Measurements from ENCODE around the gene PTGER3.

DNA sequence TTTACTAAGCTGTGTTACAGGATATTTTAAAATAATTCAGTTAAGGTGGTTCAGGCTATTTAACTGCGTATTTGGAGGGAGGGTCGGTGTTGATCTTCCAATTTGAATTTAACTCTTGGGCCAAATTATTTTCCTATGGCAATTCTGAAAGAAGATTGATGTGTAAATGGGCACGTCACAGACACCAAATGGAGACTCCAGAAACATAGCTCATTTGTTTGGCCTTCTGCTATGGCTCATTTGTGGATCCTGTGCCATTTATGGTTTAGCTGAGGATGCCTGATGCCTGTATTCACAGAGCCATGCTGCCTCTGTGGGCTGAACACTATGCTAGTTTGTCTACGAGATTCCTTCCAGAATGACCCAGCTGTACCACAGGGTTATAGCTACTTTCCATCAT is 70.6 kb downstream of the PTGER3 start:
- no peak for TF ChIP-seq POLR2A (IDR thresholded peaks at IDR 0.05)
- TF ChIP-seq, protein P1, sequence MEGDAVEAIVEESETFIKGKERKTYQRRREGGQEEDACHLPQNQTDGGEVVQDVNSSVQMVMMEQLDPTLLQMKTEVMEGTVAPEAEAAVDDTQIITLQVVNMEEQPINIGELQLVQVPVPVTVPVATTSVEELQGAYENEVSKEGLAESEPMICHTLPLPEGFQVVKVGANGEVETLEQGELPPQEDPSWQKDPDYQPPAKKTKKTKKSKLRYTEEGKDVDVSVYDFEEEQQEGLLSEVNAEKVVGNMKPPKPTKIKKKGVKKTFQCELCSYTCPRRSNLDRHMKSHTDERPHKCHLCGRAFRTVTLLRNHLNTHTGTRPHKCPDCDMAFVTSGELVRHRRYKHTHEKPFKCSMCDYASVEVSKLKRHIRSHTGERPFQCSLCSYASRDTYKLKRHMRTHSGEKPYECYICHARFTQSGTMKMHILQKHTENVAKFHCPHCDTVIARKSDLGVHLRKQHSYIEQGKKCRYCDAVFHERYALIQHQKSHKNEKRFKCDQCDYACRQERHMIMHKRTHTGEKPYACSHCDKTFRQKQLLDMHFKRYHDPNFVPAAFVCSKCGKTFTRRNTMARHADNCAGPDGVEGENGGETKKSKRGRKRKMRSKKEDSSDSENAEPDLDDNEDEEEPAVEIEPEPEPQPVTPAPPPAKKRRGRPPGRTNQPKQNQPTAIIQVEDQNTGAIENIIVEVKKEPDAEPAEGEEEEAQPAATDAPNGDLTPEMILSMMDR (IDR thresholded peaks at IDR 0.05) = no peak
- TF ChIP-seq EP300 (IDR thresholded peaks at IDR 0.05) = no peak
